NCI-H1048 (cell line): Measurements from ENCODE around the gene AGMAT.

ENCODE experiments used
- DNase-seq: peaks from one replicate; lab custom pipeline; 2025; lab: John Stamatoyannopoulos, UW

AGMAT gene

DNA sequence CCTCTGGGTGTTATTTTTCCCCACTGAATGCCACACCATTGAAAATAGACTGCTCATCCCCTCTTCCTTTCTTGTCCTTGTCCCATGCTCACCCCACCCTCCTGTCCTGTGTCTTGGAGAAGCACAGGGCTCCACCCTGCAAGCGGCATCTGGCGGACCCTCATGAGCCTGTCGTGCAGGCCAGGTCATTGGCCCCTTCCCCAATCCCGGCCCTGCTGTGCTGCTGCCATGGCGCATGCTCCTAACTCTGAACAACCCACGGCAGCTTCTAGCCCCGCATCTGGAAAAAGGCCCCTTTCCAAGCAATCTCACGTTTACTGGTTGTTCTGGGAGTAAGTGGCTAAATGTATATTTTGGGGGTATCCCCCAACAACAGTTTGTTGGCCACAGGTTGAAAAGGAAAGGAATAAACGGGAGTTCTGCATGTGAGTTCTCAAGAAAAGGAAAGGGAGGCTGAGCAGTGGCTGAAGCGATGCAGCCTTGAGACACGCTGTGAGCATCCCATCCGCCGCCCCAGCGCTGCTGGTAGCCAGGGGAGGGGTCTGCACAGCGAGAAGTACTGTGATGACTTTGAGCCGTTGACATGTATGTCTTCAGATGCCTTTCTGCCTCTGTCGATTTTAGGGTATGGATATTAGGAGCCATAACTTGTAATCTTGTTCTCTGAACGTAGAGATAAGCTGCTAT is 16.3 kb downstream of the AGMAT start:
- no peak for DNase-seq

DNA sequence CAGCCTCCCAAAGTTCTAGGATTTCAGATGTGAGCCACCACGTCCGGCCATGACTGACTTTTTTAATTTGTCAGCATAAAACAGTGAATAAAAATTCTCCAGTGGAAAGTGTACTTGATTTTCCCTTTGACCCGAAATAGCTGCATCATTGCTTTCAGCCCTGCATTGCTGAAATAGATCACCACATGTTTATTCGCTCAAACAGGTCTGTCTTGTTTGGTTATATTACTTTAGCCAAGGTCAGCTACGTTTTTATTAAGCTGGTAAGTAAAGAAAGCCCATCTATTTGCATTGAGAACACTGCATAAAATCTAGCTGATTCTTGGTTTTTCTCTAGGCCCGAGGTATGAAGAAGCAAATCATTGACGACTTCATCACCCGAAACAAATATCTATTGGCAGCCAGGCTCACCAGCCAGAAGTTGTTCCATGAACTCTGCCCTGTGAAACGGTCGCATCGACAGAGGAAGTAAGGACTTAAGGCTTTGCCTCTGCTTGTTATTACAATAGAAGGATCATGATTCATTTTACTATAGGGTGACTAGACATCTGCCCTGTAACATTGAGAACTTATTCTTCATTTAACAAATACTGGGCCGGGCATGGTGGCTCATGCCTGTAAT is 25.6 kb downstream of the AGMAT start:
- no peak for DNase-seq

DNA sequence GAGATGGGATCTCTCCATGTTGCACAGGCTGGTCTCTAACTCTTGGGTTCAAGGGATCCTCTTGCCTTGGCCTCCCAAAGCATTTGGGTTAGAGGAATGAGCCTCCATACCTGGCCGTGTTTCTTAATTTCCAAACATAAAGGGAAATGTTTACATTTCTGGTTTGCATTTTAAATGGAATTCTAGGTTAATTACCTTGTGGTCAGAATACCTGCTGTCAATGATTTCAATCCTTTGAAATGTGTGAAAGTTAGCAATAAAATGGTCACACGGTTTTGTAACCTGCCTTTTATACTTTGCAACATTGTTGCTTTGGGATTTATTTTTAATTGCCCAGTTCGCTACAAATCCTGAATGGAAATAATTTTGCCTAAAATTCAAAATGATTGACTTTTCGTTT is 26.3 kb downstream of the AGMAT start:
- no peak for DNase-seq

DNA sequence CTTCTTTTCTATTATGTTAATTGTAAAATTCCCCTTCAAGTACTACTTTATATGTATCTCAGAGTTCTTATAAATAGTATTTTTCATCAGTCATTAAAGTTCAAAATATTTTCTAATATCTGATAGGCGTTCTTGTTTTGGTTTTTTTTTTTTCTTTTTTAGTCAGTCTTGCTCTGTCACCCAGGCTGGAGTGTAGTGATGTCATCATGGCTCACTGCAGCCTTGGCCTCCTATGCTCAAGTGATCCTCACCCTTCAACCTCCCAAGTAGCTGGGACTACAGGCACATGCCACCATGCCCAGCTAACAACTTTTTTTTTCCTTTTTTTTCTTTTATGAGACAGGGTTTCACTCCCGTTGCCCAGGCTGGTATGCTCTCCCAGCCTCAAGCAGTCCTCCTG is 27.3 kb downstream of the AGMAT start:
- no peak for DNase-seq

DNA sequence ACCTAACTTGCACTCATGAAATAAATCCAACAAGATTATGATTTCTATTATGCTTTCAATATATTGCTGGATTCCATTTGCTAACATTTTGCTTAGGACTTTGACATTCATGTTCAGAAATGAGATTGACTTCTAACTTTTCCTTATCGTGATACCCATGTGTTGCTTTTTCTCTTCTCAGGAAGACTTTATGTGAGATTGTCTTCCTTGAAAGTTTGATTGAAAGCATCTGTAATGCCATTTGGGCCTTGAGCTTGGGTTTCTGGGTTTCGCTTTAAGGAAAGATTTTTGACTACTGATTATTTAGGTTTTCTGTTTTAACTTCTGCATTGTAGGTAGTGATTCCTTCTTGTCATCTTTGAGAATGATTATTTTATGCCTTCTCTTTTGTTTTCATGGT is 27.8 kb downstream of the AGMAT start:
- DNase-seq: no peak

DNA sequence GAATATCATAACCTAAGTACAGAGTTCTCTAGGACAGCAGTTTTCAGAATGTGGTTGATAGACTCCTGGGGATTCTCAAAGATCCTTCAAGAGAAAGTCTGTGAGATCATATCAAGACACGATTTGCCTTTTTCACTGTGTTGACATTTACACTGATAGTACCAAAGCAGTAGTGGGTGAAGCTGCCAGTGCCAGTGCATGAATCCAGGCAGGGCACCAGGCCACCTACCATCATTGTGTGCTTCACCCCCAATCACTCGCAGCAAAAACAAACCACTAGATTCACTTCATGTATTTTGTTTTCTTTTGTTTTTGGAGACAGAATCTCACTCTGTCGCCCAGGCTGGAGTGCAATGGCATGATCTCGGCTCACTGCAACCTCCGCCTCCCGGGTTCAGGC is 34.3 kb downstream of the AGMAT start:
- DNase-seq: no peak

DNA sequence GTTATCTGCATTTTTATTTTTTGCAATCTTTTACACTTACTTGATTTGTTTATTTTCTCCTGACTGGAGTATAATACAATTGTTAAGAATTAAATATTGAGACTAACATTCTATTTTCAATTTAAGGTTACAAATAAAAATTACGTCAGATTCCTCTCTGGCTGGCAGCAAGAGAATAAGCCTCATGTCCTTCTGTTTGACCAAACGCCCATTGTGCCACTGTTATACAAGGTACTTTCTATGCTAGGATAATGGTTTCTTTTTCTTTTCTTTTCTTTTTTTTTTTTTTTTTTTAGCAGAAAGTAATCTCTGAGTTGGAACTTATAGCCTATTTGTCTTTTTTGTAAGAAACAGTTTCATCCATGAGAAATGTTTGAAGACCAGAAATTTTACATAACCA is 38.2 kb downstream of the AGMAT start:
- DNase-seq: no peak

DNA sequence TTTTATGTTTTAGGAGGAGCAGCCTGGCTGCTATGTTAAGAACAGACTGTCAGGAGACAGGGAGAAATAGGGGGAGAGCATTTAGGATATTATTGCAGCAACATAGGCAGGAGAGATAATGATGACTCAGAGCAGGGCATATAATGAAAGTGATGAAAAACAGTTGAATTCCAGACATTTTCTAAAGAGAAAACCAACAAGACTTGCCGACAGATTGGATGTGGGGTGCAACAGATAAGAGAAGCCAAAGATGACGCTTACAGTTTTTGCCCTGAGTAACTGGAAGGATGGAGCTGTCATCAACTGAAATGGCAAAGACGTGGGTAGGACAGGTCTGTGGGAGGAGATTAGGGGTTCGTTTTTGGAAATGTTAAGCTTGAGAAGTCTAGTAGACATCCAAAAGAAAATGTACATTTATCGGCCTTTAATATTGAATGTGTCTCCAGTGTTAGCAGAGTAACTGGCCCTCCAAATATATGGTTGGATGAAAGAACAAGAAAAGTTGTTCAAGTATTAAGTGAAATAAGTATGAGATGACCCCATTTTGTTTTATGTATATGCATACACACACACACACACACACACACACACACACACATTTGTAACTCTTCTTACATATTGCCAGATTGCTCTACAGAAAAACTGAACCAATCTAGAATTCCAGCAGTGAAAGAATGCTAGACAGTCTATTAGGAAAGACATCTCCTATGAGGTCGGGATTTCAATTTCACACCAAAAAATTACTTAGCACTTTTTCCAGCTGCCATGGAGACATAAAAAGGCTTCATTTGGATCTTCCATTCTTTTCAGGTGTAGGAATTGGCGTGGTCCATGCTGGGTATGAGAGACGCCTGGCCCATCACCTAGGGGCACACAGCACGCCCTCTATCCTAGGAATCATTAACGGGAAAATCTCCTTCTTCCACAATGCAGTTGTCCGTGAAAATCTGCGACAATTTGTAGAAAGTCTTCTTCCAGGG is 41.0 kb downstream of the AGMAT start:
- DNase-seq: no peak

DNA sequence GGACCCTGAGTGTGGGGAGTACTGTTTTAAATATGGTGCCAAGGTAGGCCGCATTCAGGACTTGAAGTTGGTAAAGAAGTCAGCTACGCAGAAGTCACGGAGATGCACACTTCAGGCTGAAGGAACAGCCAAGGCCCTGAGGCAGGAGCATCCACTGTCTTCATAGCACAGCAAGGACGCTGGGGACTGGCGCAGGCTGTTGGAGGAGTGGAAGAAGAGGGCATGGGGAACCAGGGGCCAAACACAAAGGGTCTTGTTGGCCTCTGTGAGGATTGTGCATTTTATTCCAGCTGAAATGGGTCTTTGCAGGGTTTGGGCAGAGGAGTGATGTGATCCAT is 41.6 kb downstream of the AGMAT start:
- no peak for DNase-seq

DNA sequence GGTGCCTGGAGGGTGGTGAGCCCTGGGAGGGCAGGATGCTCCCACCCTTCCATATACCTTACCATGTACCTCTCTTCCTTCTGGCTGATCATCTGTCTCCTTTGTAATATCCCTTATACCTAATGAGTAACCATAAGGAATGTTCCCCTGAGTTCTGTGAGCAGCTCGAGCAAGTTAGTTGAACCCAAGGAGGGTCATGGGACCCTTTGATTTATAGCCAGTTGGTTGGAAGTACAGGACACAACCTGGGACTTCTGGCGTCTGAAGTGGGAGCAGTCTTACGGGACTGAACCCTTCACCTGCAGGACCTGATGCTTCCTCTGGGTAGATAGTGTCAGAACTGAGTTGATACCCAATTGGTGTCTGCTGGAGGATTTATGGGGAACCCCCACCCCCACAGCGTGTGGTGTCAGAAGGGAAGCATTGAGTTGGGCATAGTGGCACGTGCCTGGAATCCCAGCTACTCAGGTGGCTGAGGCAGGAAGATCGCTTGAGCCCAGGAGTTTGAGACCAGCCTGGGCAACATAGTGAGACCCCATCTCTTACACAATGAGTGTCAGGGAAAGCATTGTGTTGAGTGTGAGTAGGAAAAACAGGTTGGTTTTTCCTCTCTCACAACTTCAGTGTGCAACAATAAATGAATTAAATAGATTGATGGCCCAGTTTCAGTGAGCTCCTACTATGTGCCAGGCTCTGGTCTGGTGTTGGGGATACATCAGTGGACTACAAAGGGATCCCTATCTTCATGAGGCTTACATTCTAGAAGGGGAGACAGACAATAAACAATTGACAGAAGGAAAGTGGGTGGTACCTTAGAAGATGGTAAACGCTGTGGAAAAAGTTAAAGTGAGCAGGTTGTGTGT is 42.2 kb downstream of the AGMAT start:
- no peak for DNase-seq

DNA sequence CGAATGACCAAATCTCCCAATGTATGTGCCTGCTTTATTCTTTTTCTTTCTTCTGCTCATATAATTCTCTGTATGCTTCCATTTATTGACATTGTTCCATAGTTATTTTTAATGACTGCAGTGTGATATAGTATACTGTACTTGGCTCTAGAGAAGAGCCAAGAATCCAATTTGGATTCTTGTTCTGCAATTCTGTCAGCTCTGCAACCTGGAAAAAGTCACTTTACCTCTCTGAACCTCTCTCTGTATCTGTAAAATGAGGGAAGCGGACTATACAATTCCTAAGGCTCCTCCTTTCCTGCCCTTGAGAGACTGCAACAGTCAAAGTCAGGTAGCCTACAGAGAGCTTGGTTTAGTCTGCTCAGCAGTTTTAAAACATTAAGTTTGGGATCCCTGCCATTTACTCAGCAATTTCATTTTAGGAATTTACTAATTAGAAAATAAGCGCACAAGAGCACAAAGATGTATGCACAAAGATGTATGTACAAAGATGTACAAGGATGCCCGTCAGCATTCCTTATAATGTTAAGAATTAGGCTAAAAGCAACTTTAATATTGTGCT is 43.5 kb downstream of the AGMAT start:
- no peak for DNase-seq

DNA sequence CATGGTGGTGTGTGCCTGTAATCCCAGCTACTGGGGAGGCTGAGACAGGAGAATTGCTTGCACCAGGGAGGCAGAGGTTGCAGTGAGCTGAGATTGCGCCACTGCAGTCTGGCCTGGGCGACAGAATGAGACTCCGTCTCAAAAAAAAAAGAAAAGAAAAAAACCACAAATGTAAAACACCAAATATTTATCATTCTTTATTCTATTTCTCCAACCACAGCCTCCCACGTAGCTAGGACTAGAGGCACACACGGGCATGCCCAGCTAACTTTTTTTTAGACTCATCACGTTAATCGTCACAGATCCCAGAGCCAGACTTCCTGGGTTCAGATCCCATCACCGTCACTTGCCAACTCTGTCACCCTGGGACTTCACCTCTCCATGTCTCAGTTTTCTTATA is 44.7 kb downstream of the AGMAT start:
- DNase-seq: no peak

DNA sequence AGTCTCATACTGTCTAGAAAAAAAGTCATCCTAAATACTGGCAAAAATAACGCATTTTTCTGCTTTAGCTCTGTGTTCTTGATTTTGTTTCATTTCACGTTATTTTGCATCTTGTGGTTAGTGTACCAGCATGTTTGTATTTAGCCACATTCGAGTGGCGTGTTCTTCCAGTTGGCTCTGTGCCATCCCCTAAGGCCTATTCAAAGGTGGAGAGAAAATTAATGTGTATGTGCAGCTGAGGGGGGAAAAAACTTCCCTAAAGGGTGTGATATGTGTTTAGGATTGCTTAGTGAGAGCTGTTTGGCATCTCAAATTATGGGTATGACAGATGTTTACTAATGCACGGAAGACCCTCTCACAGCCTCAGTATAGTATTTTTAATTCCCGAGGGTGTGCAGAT is 46.1 kb downstream of the AGMAT start:
- peak; percentile 4 for DNase-seq

DNA sequence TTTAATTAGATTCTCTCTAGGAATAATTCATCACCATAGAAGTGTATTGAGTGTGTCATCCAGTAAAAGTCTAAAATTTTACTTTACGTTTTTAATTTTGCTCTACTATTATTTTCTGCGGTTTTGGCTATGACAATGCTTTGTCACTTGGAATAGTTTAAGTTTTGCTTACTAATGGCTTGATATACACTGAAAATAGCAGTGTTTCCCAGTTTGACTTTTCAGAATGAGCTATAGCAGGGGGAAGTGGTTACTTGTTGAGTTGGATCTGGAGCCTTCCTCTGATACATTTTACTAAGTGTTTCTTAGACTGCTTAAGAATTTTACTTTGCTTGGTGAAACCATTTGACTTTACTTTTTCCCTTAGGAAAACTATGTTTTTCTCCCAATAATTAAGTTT is 53.2 kb downstream of the AGMAT start:
- no peak for DNase-seq

DNA sequence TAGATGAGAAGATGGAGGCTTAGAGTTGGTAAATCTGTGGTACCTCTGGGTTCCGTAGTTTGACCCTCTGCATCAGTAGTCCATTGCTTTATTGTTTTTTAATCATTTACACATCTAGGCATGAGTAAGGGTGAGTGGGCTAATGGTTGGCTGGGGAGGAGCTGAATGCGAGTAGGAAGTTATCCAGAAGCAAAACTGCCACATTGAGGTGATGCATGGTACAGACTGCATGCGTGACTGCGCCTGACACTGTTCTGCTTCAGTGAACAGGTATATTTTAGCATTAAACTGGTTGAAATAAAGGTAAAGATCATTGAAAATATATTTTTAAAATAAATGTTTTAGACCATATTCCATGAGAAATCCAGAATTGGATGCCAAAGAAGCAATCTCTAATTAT is 53.8 kb downstream of the AGMAT start:
- DNase-seq: no peak

DNA sequence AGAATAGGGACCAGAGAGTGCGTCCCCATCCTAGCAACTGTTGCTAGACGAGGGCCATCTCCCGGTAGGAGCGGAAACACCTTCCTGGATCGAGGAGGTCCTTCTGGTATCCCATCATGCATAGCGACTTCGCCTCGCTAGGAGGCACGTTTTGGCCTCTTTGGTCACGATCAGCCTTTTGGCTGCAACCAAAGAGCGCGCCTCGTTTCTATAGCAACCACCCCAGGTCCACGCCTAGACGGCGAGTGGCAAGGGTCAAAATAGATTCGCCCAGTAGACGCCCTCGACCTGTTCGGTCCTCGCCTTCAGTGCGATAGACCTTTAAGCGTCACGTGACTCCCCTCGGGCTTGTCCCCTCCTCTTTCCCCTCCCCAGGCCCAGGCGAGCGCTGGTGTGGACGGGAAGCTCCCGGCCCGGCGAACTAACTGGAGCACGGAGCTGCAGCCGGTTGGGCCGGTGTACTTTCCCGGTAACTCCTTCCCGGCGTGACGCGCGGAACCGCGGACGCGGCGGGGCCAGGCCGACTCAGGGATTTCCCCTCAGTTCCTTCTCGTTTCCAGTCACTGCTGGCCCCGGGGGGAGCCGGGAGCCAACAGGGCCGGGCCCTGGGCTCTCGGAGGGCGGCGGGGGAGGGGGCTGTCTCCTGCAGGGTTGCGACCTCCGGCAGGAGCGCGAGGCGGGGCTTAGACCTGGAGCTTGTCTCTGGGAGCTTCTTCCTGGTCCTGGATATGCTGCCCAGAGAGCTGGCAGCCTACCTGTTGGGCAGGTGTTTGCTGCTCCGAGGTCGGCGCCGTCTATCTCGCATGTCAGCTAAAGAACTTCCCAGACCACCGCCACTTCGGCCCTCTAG is 58.1 kb downstream of the AGMAT start, which contains the start of gene DNAJC16:
Gene DNAJC16, plus strand, starts transcription at position 359 of the 850 bp plus-strand sequence. CDS start 2,258 bp downstream, outside the sequence.
- peak; percentile 99 for DNase-seq

DNA sequence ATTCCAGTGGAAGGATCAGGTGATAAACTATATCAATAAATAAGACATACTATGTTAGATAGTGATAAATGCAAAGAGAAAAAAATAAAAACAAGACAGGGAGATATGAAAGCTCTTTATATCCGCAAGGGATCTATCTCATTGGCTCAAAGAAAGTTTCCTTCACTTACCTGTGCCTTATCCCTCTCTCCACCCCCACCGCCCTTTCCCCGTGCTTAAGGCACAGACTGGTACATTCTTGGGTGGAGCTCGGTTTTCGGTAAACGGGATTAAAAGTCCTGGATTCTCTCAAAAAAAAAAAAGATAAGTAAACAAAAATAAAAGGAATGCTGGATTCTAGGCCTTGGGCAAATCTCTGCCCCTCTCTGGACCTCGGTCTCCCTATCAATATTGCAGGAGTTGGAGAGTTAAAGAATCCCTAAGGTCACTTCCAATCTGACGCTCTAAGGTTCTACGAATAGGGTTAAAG is 58.8 kb downstream of the AGMAT start:
- no peak for DNase-seq

DNA sequence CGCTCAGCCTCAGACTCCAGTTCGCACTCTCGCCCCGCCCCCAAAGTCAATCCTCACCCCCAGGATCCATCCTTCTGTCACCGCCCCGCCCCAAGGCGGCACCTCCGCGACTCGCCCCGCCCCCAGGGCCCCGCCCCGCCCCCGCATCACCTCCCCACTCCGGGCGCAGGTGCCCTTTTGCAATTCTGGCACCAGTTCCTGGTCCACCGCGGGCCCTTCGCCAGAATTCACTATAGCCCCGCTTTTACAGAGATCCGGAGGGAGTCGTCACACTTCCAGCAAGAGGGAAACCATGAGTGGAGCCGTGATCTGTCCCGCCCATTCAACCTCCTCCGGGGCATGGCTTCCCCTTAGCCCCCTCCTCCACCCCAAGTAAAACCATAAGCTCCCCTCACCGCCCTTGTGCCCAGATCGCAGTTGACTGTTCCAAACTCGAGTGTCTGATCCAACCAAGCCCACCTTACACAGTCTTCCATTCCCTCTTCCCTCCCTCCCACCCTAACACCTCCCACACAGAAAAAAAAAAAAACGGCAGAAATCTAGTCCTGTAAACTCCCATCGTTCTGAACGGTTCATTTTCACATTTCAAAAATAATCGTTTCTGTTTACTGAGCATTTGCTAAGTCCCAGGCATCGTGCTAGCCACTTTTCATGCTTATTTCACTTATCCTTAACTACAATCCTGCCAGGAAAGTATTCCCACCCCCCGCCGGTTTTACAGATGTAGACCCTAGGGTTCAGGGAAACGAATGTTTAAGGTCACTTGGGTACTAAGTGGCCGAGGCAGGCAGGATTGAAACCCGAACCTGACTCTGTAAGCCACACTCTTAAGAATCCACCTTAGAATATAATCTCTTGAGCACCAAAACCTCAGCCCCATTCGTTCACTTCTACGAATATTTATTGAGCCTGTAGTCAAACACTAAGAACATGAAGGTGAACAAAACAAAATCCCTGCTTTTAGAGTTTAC is 59.5 kb downstream of the AGMAT start:
- no peak for DNase-seq
